HG03521 (cell line): ENCODE data around the gene PPFIA1.

Source experiments
- ATAC-seq: cut with Tn5 transposase; IDR thresholded peaks from one replicate; pipeline ENCODE4 v1.9.1; 2021; ENCODE audit warnings: mild to moderate bottlenecking, moderate library complexity; ENCODE audit not compliant: unreplicated experiment

Gene PPFIA1

DNA sequence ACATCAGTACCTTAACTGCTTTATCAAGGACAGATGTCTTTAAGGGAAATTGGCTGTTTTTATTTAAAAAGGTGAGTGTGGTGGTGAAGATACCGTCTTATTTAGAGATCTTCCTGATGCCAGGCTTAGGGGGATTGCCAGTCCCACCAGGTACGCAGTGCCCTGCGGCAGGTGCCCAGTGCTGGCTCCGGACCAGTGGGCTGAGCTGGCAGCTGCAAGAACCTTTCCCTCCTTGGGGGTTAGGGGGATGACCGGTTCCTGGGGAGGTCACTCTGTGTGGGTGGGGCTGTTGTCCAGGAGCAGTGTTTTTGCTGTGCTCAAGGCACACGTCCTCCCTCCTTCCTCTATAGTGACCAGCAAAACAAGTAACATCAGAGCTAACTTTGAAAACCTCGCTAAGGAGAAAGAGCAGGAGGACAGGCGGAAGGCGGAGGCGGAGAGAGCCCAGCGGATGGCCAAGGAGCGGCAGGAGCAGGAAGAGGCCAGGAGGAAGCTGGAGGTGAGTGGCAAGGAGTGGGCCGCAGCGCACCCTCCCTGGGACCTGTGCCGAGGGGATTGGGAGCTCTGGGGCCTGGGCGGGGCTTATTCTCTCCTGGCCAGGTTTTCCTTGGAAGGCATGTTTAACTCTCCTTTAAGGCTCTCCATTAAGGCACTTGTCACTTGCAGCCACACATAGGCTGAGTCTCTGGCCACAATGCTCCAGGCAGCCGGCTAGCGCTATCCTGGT lies 158.4 kb downstream of the PPFIA1 start:
- no peak for ATAC-seq

- no peak for ATAC-seq
Measured at GRCh38 chr11:70429428-70429705, 158.9 kb downstream of the PPFIA1 start.

- no peak for ATAC-seq
Measured at GRCh38 chr11:70429724-70430521, 159.4 kb downstream of the PPFIA1 start.

- ATAC-seq, result no peak
Measured at GRCh38 chr11:70430671-70431574, 160.4 kb downstream of the PPFIA1 start.

GRCh38 chr11:70431611-70432010 lies 161.1 kb downstream of the PPFIA1 start:
- ATAC-seq, result no peak

- no peak for ATAC-seq
Measured at GRCh38 chr11:70432065-70432464, 161.6 kb downstream of the PPFIA1 start.

- no peak for ATAC-seq
Measured at GRCh38 chr11:70432580-70432979, 162.1 kb downstream of the PPFIA1 start.

GRCh38 chr11:70433038-70433437 lies 162.5 kb downstream of the PPFIA1 start:
- no peak for ATAC-seq

DNA sequence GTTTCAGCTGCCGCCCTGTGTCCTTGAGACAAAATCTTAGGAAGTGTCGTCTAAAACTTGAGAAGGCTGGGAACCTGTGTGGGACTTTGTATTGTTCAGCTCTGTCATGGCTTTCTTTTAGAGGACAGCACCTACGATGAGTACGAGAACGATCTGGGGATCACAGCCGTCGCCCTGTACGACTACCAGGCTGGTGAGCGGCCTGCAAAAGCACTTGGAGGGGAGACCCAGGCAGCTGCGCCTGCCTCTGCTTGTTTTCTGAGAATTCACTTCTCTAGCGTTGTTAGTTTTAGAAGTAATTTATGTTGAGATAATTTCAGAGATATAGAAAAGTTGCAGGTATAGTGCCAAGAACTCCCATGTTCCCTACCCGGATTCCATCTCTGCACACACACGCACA lies 163.0 kb downstream of the PPFIA1 start:
- no peak for ATAC-seq
